ENCODE data around the gene RPL9. TPM values are rescaled to one million over a fixed set of nuclear protein-coding genes. Genes with fewer than 3 reads are reported as not detected.

Gene RPL9
- total and polyA plus RNA-seq, 2 of the 8 experiments (the other 6 are each of a cell fraction or from before 2014, with no cell fraction given): 1,161 to 1,184 TPM

DNA sequence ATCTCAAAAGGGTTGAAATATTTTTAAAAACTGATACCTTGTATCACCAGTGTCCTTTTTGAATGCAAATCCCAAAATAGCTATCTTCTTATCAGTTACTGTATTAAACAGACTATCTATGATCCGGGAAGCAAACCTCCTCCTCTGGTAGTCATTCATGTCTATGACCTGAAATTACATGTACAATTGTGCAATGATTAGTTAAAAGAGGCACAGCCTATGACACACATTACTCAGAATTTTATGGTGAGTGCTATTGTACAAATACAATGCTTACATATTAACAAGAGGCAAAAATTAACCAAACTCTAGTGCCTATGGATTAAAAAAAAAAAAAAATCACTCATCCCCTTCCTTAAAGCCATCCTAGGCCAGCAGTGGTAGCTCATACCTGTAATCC is 46.9 kb upstream of the RPL9 start:
- CTCF ChIA-PET (ENCODE audit: partially characterized antibody): interaction anchor here (0.5 to 1.3 kb wide), 4 partner anchors 36 to 1219 kb away, joined by 3 to 6 read pairs (median 3); partner anchors contain the start of gene PDS5A
- no peak overlapping the region for H3K4ac ChIP-seq (replicated peaks; ENCODE audit: insufficient read length, low read depth, low read length)
- no peak overlapping the region for H4K91ac ChIP-seq (replicated peaks; ENCODE audit: insufficient read length, low read length)
- peaks cover 30 to 89% (median 74%) of the 10 kb centered on the region in 4 experiments for H3K36me3 ChIP-seq (ENCODE audit: control insufficient read depth in 2 of 4, insufficient read depth in 4 of 4, low read length in 3 of 4)
- 92% methylated on average over 1 of the region's 1 CpG; no CpG with 5 or more reads in 1 of the 2 experiments for WGBS, 2 experiments (ENCODE audit: extremely low coverage in 1 of 2, insufficient coverage in 1 of 2, insufficient read length in 1 of 2, insufficient replicate concordance in 2 of 2, low coverage in 1 of 2, low lambda C conversion rate in 2 of 2, missing lambda C conversion rate in 1 of 2)
- H2BK15ac ChIP-seq (ENCODE audit: low read length): no peak overlapping the region
- H2BK12ac ChIP-seq (ENCODE audit: low read depth, low read length): no peak overlapping the region
- DNase-seq (ENCODE audit: low read depth in 1 of 2, low spot score in 2 of 2): no peak
- H4K8ac ChIP-seq (ENCODE audit: extremely low read depth, insufficient read depth, low read length): no peak overlapping the region
- no peaks in the 10 kb centered on the region for H4K20me1 ChIP-seq (replicated peaks in 1 of 2; ENCODE audit: control insufficient read depth in 1 of 2, insufficient read depth in 2 of 2, low read length in 2 of 2)
- H3K27ac ChIP-seq (ENCODE audit: low read depth, low read length): no peak overlapping the region
- no peak overlapping the region for H2AFZ ChIP-seq (ENCODE audit: low read length)
- no peak overlapping the region for H3K4me3 ChIP-seq (ENCODE audit: extremely low read depth in 1 of 4, insufficient read depth in 2 of 4, low read depth in 3 of 4, low read length in 4 of 4)
- H2BK5ac ChIP-seq (ENCODE audit: low read depth, low read length): no peak overlapping the region
- H3K23ac ChIP-seq (ENCODE audit: insufficient read length): no peak overlapping the region
- no peaks in the 10 kb centered on the region for H3K79me1 ChIP-seq (ENCODE audit: low read depth, low read length)
- no peak overlapping the region for H3K56ac ChIP-seq (replicated peaks; ENCODE audit: insufficient read length, low read depth, low read length)
- no peaks in the 10 kb centered on the region for H3K27me3 ChIP-seq (replicated peaks in 1 of 4; ENCODE audit: control insufficient read depth in 3 of 4, extremely low read depth in 1 of 4, insufficient read depth in 3 of 4, low read length in 3 of 4)
- H3K9ac ChIP-seq (replicated peaks in 1 of 4; ENCODE audit: extremely low read depth in 1 of 4, low read depth in 3 of 4, low read length in 3 of 4): no peak overlapping the region
- no peaks in the 10 kb centered on the region for H3K23me2 ChIP-seq (ENCODE audit: low read depth, low read length)
- H3K14ac ChIP-seq (ENCODE audit: insufficient read length): no peak overlapping the region
- no peak overlapping the region for H4K5ac ChIP-seq (ENCODE audit: insufficient read length, low read depth, low read length)
- no peak overlapping the region for H2BK20ac ChIP-seq (ENCODE audit: low read length)
- no peaks in the 10 kb centered on the region for H3K9me3 ChIP-seq (ENCODE audit: insufficient read depth in 2 of 2, low read depth in 1 of 2, low read length in 1 of 2)
- POLR2A ChIA-PET (ENCODE audit: partially characterized antibody): interaction anchor here (0.6 to 1.5 kb wide), 4 partner anchors 9 to 205 kb away, joined by 3 read pairs; no protein-coding TSS in a partner anchor
- H3K4me2 ChIP-seq (ENCODE audit: insufficient read depth in 1 of 2, low read depth in 2 of 2, low read length in 2 of 2): no peak overlapping the region
- no peak overlapping the region for H2AK5ac ChIP-seq (ENCODE audit: low read depth, low read length)
- no peaks in the 10 kb centered on the region for H3K4me1 ChIP-seq (replicated peaks in 1 of 4; ENCODE audit: control insufficient read depth in 3 of 4, insufficient read depth in 4 of 4, low read length in 3 of 4)
- H2BK120ac ChIP-seq (replicated peaks; ENCODE audit: low read depth, low read length): no peak overlapping the region
- H3K18ac ChIP-seq (ENCODE audit: extremely low read depth, low read length): no peak overlapping the region
- H3K79me2 ChIP-seq (ENCODE audit: control insufficient read depth in 1 of 2, insufficient read depth in 2 of 2, low read length in 2 of 2): no peaks in the 10 kb centered on the region
- FAIRE-seq: no peak
- TF ChIP-seq KDM1A (IDR thresholded peaks at IDR 0.05; ENCODE audit: borderline replicate concordance, low read length) (no peak), TBP (IDR thresholded peaks at IDR 0.05; ENCODE audit: low read depth, low read length) (no peak), HDAC6 (IDR thresholded peaks at IDR 0.05; ENCODE audit: low read depth, low read length) (no peak)

All from H1 (cell line).